8988T (cell line): Measurements from ENCODE around the gene UPK1A.
"Not testable (repeated sequence)": the region's sequence is repeated elsewhere in the genome, so short reads cannot be mapped to it uniquely, and the experiment has no call there.

Experiments used
- DNase-seq: peaks from one replicate; pipeline ENCODE4 v3.0.0; 2011

The UPK1A gene

GRCh38 chr19:35719402-35720162, 53.3 kb downstream of the UPK1A start:
- no peak for DNase-seq

- no peak for DNase-seq
Measured at GRCh38 chr19:35720163-35720524, 53.8 kb downstream of the UPK1A start.

GRCh38 chr19:35720648-35721047, 54.3 kb downstream of the UPK1A start:
- no peak for DNase-seq

- no peak for DNase-seq
Measured at GRCh38 chr19:35721374-35721773, 55.1 kb downstream of the UPK1A start.

GRCh38 chr19:35722461-35722860, 56.1 kb downstream of the UPK1A start:
- no peak for DNase-seq

- DNase-seq = no peak
Measured at GRCh38 chr19:35722897-35723296, 56.6 kb downstream of the UPK1A start.

- no peak for DNase-seq
Measured at GRCh38 chr19:35723671-35724070, 57.4 kb downstream of the UPK1A start.

GRCh38 chr19:35724132-35724531, 57.8 kb downstream of the UPK1A start:
- not testable (repeated sequence) for DNase-seq

- DNase-seq = no peak
Measured at GRCh38 chr19:35724560-35724959, 58.2 kb downstream of the UPK1A start.

- DNase-seq = no peak
Measured at GRCh38 chr19:35725216-35725861, 59.0 kb downstream of the UPK1A start.

GRCh38 chr19:35727053-35727955, 61.0 kb downstream of the UPK1A start:
- no peak for DNase-seq
